HepG2 (cell line): ENCODE results near the gene LAMA5. TPM values are rescaled to one million over a fixed set of nuclear protein-coding genes. Genes with fewer than 3 reads are reported as not detected.

Experiments used
- CAMTA2 ChIP-seq: sonication (generic); formaldehyde crosslinking; IDR thresholded peaks from 2 replicates; pipeline ENCODE4 v1.4.0; 2020; ENCODE audit warnings: mild to moderate bottlenecking, missing genetic modification reagents, borderline replicate concordance
- CREB3 ChIP-seq: sonication (generic); formaldehyde crosslinking; IDR thresholded peaks from 2 replicates; pipeline ENCODE4 v1.5.0; 2020; ENCODE audit warnings: missing genetic modification reagents
- FOXA1 ChIP-seq, 2 experiments: fragments of 450-650 bp in 1 of 2; sonication (generic) in 1 of 2; formaldehyde crosslinking in 1 of 2; IDR thresholded peaks; 2 replicates each; pipeline versions ENCODE4 v1.4.0 to v1.6.1; 2016 to 2020; ENCODE audit warnings: missing genetic modification reagents in 1 of 2
- KLF12 ChIP-seq: sonication (generic); formaldehyde crosslinking; IDR thresholded peaks from 2 replicates; pipeline ENCODE4 v1.4.0; 2020; ENCODE audit warnings: missing genetic modification reagents, borderline replicate concordance
- NPAS2 ChIP-seq: sonication (generic); formaldehyde crosslinking; IDR thresholded peaks from 2 replicates; pipeline ENCODE4 v1.8.0; 2022; ENCODE audit warnings: mild to moderate bottlenecking, missing genetic modification reagents, borderline replicate concordance
- SMARCE1 ChIP-seq: fragments of 450-650 bp; IDR thresholded peaks from 2 replicates; pipeline ENCODE4 v1.6.1; 2017; ENCODE audit warnings: borderline replicate concordance
- SMYD3 ChIP-seq: sonication (generic); formaldehyde crosslinking; IDR thresholded peaks from 2 replicates; pipeline ENCODE4 v1.8.1; 2023; ENCODE audit warnings: mild to moderate bottlenecking, missing genetic modification reagents
- SP140L ChIP-seq: sonication (generic); formaldehyde crosslinking; IDR thresholded peaks from 2 replicates; pipeline ENCODE4 v1.4.0; 2020; ENCODE audit warnings: missing genetic modification reagents, borderline replicate concordance
- TERF1 ChIP-seq: sonication (generic); formaldehyde crosslinking; IDR thresholded peaks from 2 replicates; pipeline ENCODE4 v1.8.0; 2022; ENCODE audit warnings: mild to moderate bottlenecking, missing genetic modification reagents, moderate library complexity
- ZFX ChIP-seq: sonication (generic); formaldehyde crosslinking; IDR thresholded peaks from 2 replicates; pipeline ENCODE4 v1.4.0; 2020; ENCODE audit warnings: mild to moderate bottlenecking, low read depth, missing genetic modification reagents, moderate library complexity
- ZKSCAN5 ChIP-seq: sonication (generic); formaldehyde crosslinking; IDR thresholded peaks from 2 replicates; pipeline ENCODE4 v1.5.1; 2020; ENCODE audit warnings: mild to moderate bottlenecking, missing genetic modification reagents
- ZNF18 ChIP-seq: sonication (generic); formaldehyde crosslinking; IDR thresholded peaks from 2 replicates; pipeline ENCODE4 v1.8.0; 2022; ENCODE audit warnings: mild to moderate bottlenecking, missing genetic modification reagents; ENCODE audit not compliant: insufficient replicate concordance
- ZNF382 ChIP-seq: sonication (generic); formaldehyde crosslinking; IDR thresholded peaks from 2 replicates; pipeline ENCODE4 v1.5.0; 2020; ENCODE audit warnings: missing genetic modification reagents, mild to moderate bottlenecking, borderline replicate concordance
- ZNF570 ChIP-seq: sonication (generic); formaldehyde crosslinking; IDR thresholded peaks from 2 replicates; pipeline ENCODE4 v1.4.0; 2020; ENCODE audit warnings: mild to moderate bottlenecking, missing genetic modification reagents, borderline replicate concordance
- ZNF75D ChIP-seq: sonication (generic); formaldehyde crosslinking; IDR thresholded peaks from 2 replicates; pipeline ENCODE4 v1.8.1; 2023; ENCODE audit warnings: missing genetic modification reagents, mild to moderate bottlenecking, borderline replicate concordance
- polyA plus RNA-seq, 8 experiments: library from polyadenylated mRNA; depleted of rRNA in 3 of 8; stranded (reverse) in 7 of 8; unstranded in 1 of 8; fragments of >200 nt; fragmentation: Illumina TruSeq in 4 of 8; extraction: Trizol in 4 of 8; gene quantifications; 2 replicates each; pipeline versions ENCODE4 v1.2.1 to v1.2.3, GENCODE V29; 2011 to 2016; ENCODE audit warnings: low read depth in 4 of 8, missing spikeins in 1 of 8, mixed read lengths in 1 of 8; ENCODE audit not compliant: insufficient read depth in 1 of 8
- total RNA-seq, 5 experiments: library from RNA; depleted of rRNA; stranded (reverse); fragments of >200 nt; fragmentation: Illumina TruSeq; extraction: Trizol; gene quantifications; 2 replicates each; pipeline ENCODE4 v1.2.3, GENCODE V29; 2016; ENCODE audit warnings: low read depth in 1 of 5
- TF ChIP-seq, protein P1 (sequence below): sonication (generic); formaldehyde crosslinking; IDR thresholded peaks from 2 replicates; pipeline ENCODE4 v1.4.0; 2020; ENCODE audit warnings: missing genetic modification reagents
- TF ChIP-seq, protein P2 (sequence below): sonication (generic); formaldehyde crosslinking; IDR thresholded peaks from 2 replicates; pipeline ENCODE4 v1.9.0; 2021; ENCODE audit warnings: missing genetic modification reagents, borderline replicate concordance

The LAMA5 gene
- total and polyA plus RNA-seq, 2 of the 13 experiments (the other 11 are each of a cell fraction or from before 2014, with no cell fraction given) = 21.0 to 44.7 TPM

- TF ChIP-seq, protein P1, sequence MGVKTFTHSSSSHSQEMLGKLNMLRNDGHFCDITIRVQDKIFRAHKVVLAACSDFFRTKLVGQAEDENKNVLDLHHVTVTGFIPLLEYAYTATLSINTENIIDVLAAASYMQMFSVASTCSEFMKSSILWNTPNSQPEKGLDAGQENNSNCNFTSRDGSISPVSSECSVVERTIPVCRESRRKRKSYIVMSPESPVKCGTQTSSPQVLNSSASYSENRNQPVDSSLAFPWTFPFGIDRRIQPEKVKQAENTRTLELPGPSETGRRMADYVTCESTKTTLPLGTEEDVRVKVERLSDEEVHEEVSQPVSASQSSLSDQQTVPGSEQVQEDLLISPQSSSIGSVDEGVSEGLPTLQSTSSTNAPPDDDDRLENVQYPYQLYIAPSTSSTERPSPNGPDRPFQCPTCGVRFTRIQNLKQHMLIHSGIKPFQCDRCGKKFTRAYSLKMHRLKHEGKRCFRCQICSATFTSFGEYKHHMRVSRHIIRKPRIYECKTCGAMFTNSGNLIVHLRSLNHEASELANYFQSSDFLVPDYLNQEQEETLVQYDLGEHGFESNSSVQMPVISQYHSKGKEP (CRISPR knock-in tag) = no peak
- TF ChIP-seq ZFX (CRISPR knock-in tag) (peak; percentile 98), KLF12 (CRISPR knock-in tag) (peak; percentile 75), SP140L (CRISPR knock-in tag) (no peak), ZNF75D (CRISPR knock-in tag) (no peak), FOXA1 (IDR thresholded peaks at IDR 0.05) (no peak), FOXA1 (CRISPR knock-in tag; IDR thresholded peaks at IDR 0.05) (peak; percentile 38; the same call in 1 of the 2 replicates), ZKSCAN5 (CRISPR knock-in tag) (peak; percentile 10), CREB3 (CRISPR knock-in tag) (no peak; the same call in 1 of the 2 replicates), SMYD3 (peak; percentile 86; the same call in 1 of the 2 replicates), ZNF382 (CRISPR knock-in tag) (no peak), TERF1 (CRISPR knock-in tag) (no peak; the same call in 1 of the 2 replicates), SMARCE1 (no peak), ZNF570 (CRISPR knock-in tag) (no peak), NPAS2 (CRISPR knock-in tag) (no peak), CAMTA2 (CRISPR knock-in tag) (no peak; the same call in none of the 2 replicates), ZNF18 (no peak)
- TF ChIP-seq, protein P2, sequence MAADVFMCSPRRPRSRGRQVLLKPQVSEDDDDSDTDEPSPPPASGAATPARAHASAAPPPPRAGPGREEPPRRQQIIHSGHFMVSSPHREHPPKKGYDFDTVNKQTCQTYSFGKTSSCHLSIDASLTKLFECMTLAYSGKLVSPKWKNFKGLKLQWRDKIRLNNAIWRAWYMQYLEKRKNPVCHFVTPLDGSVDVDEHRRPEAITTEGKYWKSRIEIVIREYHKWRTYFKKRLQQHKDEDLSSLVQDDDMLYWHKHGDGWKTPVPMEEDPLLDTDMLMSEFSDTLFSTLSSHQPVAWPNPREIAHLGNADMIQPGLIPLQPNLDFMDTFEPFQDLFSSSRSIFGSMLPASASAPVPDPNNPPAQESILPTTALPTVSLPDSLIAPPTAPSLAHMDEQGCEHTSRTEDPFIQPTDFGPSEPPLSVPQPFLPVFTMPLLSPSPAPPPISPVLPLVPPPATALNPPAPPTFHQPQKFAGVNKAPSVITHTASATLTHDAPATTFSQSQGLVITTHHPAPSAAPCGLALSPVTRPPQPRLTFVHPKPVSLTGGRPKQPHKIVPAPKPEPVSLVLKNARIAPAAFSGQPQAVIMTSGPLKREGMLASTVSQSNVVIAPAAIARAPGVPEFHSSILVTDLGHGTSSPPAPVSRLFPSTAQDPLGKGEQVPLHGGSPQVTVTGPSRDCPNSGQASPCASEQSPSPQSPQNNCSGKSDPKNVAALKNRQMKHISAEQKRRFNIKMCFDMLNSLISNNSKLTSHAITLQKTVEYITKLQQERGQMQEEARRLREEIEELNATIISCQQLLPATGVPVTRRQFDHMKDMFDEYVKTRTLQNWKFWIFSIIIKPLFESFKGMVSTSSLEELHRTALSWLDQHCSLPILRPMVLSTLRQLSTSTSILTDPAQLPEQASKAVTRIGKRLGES = no peak; the same call in 1 of the 2 replicates
These were observed 9.3 kb upstream of the LAMA5 start (continued) for GRCh38 chr20:62376112-62377063.
